HepG2 (cell line): ENCODE measurements around the gene CLEC14A.

Experiments
- CBFB ChIP-seq: sonication (generic); formaldehyde crosslinking; IDR thresholded peaks from 2 replicates; pipeline ENCODE4 v1.4.0; 2020; ENCODE audit warnings: missing genetic modification reagents
- HDAC6 ChIP-seq: fragments of 200-600 bp; sonication (generic); IDR thresholded peaks from 2 replicates; pipeline ENCODE4 v1.7.0; 2017; ENCODE audit warnings: mild to moderate bottlenecking, antibody characterized with exemption, low read length, low read depth
- ZFP62 ChIP-seq: sonication (generic); formaldehyde crosslinking; IDR thresholded peaks from 2 replicates; pipeline ENCODE4 v1.4.0; 2020; ENCODE audit warnings: missing genetic modification reagents
- ZNF205 ChIP-seq: IDR thresholded peaks from 2 replicates; pipeline ENCODE4 v1.6.1; 2018; ENCODE audit warnings: missing biosample characterization, missing genetic modification reagents
- ZNF549 ChIP-seq: sonication (generic); formaldehyde crosslinking; IDR thresholded peaks from 2 replicates; pipeline ENCODE4 v1.5.0; 2020; ENCODE audit warnings: missing genetic modification reagents
- ZNF776 ChIP-seq: sonication (generic); formaldehyde crosslinking; IDR thresholded peaks from 2 replicates; pipeline ENCODE4 v1.4.0; 2020; ENCODE audit warnings: mild to moderate bottlenecking, missing genetic modification reagents
- TF ChIP-seq, protein P1 (sequence below), 2 experiments: IDR thresholded peaks; 2 replicates each; pipeline ENCODE4 v1.6.1; 2011 to 2012; ENCODE audit warnings: low read length in 2 of 2, borderline replicate concordance in 1 of 2, low read depth in 1 of 2, mild to moderate bottlenecking in 1 of 2, moderate library complexity in 1 of 2

GRCh38 chr14:38205949-38206665, 49.8 kb downstream of the CLEC14A start:
- TF ChIP-seq ZFP62 (CRISPR knock-in tag) (no peak), ZNF205 (CRISPR knock-in tag) (no peak), ZNF776 (CRISPR knock-in tag) (no peak), HDAC6 (no peak), ZNF549 (CRISPR knock-in tag) (no peak), CBFB (CRISPR knock-in tag) (no peak)
- TF ChIP-seq, protein P1, sequence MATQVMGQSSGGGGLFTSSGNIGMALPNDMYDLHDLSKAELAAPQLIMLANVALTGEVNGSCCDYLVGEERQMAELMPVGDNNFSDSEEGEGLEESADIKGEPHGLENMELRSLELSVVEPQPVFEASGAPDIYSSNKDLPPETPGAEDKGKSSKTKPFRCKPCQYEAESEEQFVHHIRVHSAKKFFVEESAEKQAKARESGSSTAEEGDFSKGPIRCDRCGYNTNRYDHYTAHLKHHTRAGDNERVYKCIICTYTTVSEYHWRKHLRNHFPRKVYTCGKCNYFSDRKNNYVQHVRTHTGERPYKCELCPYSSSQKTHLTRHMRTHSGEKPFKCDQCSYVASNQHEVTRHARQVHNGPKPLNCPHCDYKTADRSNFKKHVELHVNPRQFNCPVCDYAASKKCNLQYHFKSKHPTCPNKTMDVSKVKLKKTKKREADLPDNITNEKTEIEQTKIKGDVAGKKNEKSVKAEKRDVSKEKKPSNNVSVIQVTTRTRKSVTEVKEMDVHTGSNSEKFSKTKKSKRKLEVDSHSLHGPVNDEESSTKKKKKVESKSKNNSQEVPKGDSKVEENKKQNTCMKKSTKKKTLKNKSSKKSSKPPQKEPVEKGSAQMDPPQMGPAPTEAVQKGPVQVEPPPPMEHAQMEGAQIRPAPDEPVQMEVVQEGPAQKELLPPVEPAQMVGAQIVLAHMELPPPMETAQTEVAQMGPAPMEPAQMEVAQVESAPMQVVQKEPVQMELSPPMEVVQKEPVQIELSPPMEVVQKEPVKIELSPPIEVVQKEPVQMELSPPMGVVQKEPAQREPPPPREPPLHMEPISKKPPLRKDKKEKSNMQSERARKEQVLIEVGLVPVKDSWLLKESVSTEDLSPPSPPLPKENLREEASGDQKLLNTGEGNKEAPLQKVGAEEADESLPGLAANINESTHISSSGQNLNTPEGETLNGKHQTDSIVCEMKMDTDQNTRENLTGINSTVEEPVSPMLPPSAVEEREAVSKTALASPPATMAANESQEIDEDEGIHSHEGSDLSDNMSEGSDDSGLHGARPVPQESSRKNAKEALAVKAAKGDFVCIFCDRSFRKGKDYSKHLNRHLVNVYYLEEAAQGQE (IDR thresholded peaks at IDR 0.05; ENCODE audit: borderline replicate concordance in 1 of 2, low read depth in 1 of 2, low read length in 2 of 2): no peak
